GM19238 (cell line): ENCODE results near the gene FAM184B.
"Not testable (repeated sequence)": the region's sequence is repeated elsewhere in the genome, so short reads cannot be mapped to it uniquely, and the experiment has no call there.

Source experiments
- DNase-seq: peaks from one replicate; pipeline ENCODE4 v3.0.0; 2011; ENCODE audit warnings: low spot score; ENCODE audit not compliant: insufficient read length

FAM184B gene

DNA sequence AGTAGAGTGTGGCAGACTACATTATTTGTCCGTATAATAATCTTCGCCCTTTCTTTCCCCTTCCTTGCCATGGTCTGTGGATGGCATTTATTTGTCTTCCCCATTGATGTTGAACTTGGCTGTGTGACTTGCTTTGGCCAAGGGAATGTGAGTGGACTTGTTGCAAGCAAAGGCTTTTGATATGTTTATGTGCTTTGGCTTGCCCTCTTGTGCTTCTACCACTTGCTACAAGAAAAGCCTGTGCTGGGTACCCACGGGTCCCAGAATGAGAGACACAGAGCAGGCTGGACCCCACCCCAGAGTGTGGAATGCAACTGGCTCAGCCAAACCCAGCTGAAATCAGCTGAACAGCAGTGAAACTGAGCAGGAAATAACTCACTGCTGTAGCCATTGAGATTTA lies 63.0 kb downstream of the FAM184B start:
- DNase-seq: no peak

GRCh38 chr4:17717301-17717700 lies 64.1 kb downstream of the FAM184B start:
- DNase-seq: no peak

- no peak for DNase-seq
Observed at GRCh38 chr4:17715511-17715910, 65.9 kb downstream of the FAM184B start.

DNA sequence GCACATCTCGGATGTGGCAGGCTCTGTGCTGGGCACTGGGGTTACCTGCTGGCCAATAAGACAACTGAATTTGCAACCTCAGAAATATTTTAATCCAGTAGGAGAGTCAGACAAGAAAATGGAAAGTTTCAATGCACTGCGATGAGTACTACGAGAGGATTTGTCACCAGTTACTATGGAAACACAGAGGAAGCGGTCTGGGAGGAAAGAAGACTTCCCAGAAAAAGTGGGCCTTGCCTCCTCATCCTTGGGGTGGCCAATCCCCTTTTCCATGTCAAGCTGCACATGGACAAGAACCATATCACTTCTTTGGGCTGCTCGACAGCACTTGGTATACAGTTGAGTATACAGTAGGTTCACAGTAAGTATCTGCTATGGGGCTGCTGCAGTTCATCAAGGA lies 67.6 kb downstream of the FAM184B start:
- DNase-seq: no peak

GRCh38 chr4:17712166-17712565 lies 69.3 kb downstream of the FAM184B start:
- DNase-seq: no peak

DNA sequence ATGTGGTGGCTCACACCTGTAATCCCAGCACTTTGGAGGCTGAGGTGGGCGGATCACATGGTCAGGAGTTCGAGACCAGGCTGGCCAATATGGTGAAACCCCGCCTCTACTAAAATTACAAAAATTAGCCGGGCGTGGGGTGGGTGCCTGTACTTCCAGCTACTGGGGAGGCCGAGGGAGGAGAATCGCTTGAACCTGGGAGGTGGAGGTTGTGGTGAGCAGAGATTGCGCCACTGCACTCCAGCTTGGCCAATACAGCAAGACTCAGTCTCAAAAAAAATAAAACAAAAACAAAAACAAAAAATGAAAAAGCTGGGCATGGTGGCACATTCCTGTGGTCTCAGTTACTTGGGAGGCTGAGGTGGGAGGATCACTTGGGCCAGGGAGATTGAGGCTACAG lies 70.2 kb downstream of the FAM184B start:
- not testable (repeated sequence) for DNase-seq

DNA sequence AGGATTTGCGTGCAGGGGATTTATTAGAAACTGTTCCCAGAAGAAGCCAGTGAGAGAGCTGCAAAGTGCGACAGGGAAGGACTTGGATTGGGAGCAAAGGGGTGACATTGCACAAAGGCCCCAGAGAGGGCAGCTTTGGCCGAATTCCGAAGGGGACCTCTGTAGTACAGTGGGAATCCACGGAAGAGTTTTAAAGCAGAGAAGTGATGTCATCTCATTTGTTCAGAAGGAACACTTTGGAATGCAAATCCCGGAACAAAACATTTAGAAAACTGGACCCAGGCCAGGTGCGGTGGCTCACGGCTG lies 71.7 kb downstream of the FAM184B start:
- DNase-seq: no peak

GRCh38 chr4:17708992-17709762 lies 72.2 kb downstream of the FAM184B start:
- no peak for DNase-seq

GRCh38 chr4:17707671-17708070 lies 73.8 kb downstream of the FAM184B start:
- DNase-seq: no peak

- DNase-seq: no peak
Observed at GRCh38 chr4:17705107-17705506, 76.3 kb downstream of the FAM184B start.

DNA sequence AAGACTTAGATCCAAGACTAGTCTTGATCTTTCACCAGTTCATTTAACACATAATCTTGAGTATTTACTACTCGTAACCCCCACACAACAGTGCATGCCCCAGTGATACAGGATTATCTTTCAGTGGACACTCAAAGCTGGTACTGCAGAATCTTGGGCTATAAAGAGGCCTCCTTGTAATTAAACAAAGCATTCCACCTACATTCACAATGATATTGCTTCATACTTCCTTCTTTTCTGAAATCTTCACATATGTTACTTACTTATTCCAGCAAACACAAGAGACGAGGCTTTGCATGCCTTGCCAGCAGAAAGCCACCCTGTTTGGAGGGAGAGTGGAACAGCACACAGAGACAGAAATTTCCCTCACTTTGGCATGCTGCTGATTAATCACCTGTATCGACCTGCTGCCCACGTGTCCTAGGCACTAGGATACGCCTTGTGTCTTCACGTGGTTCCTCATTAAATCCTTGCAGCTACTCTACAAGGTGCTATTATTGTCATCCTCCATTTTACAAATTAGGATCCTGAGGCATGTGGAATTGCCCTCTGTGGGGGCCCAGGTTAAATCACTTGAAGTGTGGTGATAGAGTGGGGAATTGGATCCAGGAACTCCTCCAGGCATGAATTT lies 77.3 kb downstream of the FAM184B start:
- no peak for DNase-seq

GRCh38 chr4:17702641-17703040 lies 78.8 kb downstream of the FAM184B start:
- no peak for DNase-seq

DNA sequence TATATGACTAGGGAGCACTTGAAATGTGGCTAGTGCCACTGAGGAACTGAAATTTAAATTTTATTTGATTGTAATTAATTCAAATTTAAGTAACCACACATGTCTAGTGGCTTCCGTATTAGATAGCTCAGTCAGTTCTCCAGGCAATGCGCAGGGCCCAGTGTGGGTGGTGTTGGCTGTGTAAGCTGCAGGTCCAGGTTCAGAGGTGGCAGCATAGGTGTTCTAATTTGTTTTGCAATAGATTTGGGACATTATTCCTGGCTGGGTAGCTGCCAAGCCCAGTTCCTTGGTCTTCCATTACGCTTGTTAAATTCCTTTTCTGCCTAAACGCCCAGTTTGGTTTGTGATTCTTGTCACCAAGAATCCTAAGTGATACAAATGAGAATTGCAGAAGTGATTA lies 79.5 kb downstream of the FAM184B start:
- no peak for DNase-seq

DNA sequence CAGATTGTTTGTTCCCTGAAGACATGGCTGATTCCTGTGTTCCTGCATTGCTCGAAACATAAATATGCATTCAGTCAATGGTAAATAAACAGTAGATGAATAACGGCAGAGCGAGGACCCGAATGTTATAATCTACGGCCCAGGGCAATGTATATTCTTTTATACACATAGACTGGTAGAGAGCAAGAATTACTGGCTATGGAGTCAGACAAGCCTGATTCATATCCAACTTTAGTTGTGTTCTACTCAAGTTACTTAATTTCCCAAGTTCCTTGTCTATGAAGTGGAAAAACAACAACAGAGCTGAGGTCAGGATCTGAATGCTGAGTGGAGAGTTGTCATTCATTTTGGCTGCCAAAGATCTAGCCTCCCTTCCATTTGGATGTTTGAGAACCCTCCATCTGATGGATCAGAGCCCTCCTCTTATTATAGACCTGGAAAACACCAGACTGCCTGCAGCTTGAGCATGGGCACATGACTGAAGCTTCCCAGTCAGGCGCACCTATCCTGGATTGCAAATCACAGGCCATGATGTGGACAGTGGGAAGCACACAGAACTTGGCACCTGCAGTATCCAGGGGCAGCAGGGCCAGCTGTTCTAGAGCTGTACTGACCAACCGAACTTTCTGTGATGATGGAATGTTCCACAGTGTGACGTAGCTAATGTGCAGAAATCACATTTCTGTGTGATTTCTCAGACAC lies 80.1 kb downstream of the FAM184B start:
- no peak for DNase-seq

- no peak for DNase-seq
Observed at GRCh38 chr4:17699380-17699779, 82.0 kb downstream of the FAM184B start.

DNA sequence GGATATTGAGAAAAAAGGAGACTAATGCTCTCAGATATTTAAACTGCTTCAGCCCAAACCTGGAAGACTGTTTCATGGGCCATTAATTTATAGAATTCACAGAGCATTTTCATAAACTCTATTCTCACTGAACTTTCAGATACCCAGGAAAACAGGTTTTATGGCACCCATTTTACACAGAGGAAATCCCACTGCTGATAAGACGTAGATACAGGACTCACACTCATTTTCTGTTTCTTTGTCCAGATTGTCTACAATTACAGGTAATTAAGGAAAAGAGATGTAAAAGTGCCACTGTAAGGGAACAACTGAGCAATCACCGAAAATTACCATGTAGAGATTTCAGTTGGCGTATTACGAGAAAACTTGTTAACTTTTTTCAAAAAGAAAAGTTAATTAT lies 83.3 kb downstream of the FAM184B start:
- no peak for DNase-seq

DNA sequence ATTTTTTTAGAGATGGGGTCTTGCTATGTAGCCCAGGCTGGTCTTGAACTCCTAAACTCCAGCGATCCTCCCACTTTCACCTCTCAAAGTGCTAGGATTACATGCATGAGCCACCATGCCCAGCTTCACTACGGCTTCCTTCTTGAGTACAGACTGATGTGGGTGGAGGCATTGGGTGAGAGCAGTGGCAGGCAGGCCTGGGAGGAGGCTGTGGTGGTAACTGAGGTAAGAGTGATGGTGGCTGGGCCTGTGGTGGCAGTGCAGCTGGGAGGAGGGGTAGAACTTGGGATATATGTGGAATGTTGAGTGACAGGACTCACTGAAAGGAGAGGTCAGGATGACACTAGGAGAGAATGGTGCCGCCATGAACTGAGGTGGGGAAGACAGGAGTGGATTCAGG lies 86.1 kb downstream of the FAM184B start:
- no peak for DNase-seq

- no peak for DNase-seq
Observed at GRCh38 chr4:17694552-17694951, 86.9 kb downstream of the FAM184B start.

DNA sequence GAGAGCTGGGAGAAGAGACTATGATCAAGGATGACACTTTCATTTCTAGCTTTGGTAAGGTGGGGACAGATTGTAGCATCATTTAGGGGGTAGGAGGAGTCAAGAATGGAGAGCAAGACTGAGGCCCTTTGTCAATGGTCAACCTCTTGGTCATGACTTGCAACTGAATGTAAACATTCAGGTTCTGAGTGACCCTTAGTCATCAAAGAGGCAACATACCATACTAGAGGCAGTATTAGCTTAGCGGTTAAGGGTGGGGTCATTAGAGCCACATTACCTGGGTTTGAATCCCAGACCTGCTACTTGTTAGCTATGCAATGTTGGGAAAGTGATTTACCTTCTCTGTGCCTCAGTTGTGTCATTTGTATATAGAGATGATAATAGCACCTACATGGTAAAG lies 90.5 kb downstream of the FAM184B start:
- DNase-seq: no peak

GRCh38 chr4:17690135-17690534 lies 91.3 kb downstream of the FAM184B start:
- no peak for DNase-seq

- no peak for DNase-seq
Observed at GRCh38 chr4:17688011-17688441, 93.4 kb downstream of the FAM184B start.

DNA sequence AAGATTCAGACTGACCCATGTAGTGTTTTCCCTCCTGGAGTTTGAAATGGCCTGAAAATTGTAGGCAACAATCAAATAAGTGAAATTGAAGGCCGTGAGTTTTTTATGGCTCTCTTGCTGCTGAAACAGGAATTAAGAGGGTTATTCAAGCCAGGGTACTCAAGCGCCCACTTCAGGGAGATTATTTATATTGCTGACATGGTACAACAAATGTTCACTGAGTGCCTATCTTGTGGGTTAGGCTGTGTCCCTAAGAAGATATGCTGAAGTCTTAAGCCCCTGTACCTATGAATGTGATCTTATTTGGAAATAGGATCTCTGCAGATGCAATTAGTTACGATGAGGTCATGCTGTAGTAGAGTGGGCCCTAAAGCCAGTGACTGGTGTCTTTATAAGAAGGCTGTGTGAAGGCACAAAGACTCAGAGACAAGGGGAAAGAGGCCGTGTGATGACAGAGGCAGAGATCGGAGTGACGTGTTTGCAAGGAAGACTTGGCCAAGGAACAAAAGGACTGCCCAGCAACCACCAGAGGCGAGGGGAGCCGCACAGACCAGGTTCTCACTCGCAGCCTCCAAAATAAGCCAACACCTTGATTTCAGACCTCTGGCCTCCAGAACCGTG lies 94.1 kb downstream of the FAM184B start:
- no peak for DNase-seq
